Activated T-helper 17 cell treated with anti-CD3 and anti-CD28 coated beads, Interleukin-2, amount 50 U/mL, for 72 hours (primary cell): Measurements from ENCODE around the gene ALK. TPM values are rescaled to one million over a fixed set of nuclear protein-coding genes. Genes with fewer than 3 reads are reported as not detected.

Source experiments
- ATAC-seq: fragments of 150-1000 bp; cut with Tn5 transposase; replicated peaks from 2 replicates; pipeline ENCODE4 v1.10.0; 2021; ENCODE audit warnings: mild to moderate bottlenecking, moderate library complexity
- H3K27ac Mint-ChIP-seq: one replicate; pipeline ENCODE4 v1.8.0; 2022; ENCODE audit warnings: mixed read lengths
- H3K27me3 Mint-ChIP-seq: one replicate; pipeline ENCODE4 v1.8.0; 2022; ENCODE audit warnings: mixed read lengths
- H3K36me3 Mint-ChIP-seq: one replicate; pipeline ENCODE4 v1.8.0; 2022; ENCODE audit warnings: low read depth, mild to moderate bottlenecking, mixed read lengths
- H3K4me1 Mint-ChIP-seq: one replicate; pipeline ENCODE4 v1.8.0; 2022; ENCODE audit warnings: mixed read lengths
- H3K4me3 Mint-ChIP-seq: one replicate; pipeline ENCODE4 v1.8.0; 2022; ENCODE audit warnings: mild to moderate bottlenecking, mixed read lengths
- H3K9me3 Mint-ChIP-seq: one replicate; pipeline ENCODE4 v1.8.0; 2022; ENCODE audit warnings: mixed read lengths
- total RNA-seq, 2 donors: library from RNA; stranded (reverse); gene quantifications; one replicate each; pipeline ENCODE4 v1.2.3, GENCODE V29; 2022

ALK gene
- total RNA-seq, 2 donors from 2014 or later: not detected

- H3K27ac Mint-ChIP-seq: no peak overlapping the region
- ATAC-seq: no peak
- H3K4me1 Mint-ChIP-seq: peaks cover 4% of the 10 kb centered on the region
- H3K9me3 Mint-ChIP-seq: no peaks in the 10 kb centered on the region
- no peaks in the 10 kb centered on the region for H3K36me3 Mint-ChIP-seq
- no peak overlapping the region for H3K4me3 Mint-ChIP-seq
- peaks cover 15% of the 10 kb centered on the region for H3K27me3 Mint-ChIP-seq
Measured at GRCh38 chr2:29524652-29525051, 396.7 kb downstream of the ALK start.

GRCh38 chr2:29522951-29523669 lies 398.3 kb downstream of the ALK start:
- Mint-ChIP-seq H3K27ac (no peak overlapping the region), H3K27me3 (peaks cover 17% of the 10 kb centered on the region), H3K36me3 (no peaks in the 10 kb centered on the region), H3K4me1 (no peaks in the 10 kb centered on the region), H3K9me3 (no peaks in the 10 kb centered on the region), H3K4me3 (no peak overlapping the region)
- no peak for ATAC-seq

GRCh38 chr2:29520001-29520400 lies 401.4 kb downstream of the ALK start:
- Mint-ChIP-seq H3K27ac (no peak overlapping the region), H3K4me1 (no peaks in the 10 kb centered on the region), H3K27me3 (peaks cover 18% of the 10 kb centered on the region), H3K9me3 (peaks cover 1% of the 10 kb centered on the region), H3K36me3 (no peaks in the 10 kb centered on the region), H3K4me3 (no peak overlapping the region)
- ATAC-seq: no peak

- Mint-ChIP-seq H3K9me3 (peaks cover 3% of the 10 kb centered on the region), H3K27me3 (peaks cover 20% of the 10 kb centered on the region), H3K4me1 (no peaks in the 10 kb centered on the region), H3K27ac (no peak overlapping the region), H3K36me3 (no peaks in the 10 kb centered on the region), H3K4me3 (no peak overlapping the region)
- no peak for ATAC-seq
Measured at GRCh38 chr2:29519338-29519925, 402.0 kb downstream of the ALK start.

- Mint-ChIP-seq H3K27me3 (peaks cover 19% of the 10 kb centered on the region), H3K36me3 (no peaks in the 10 kb centered on the region), H3K4me1 (no peaks in the 10 kb centered on the region), H3K4me3 (no peak overlapping the region), H3K27ac (no peak overlapping the region), H3K9me3 (peaks cover 3% of the 10 kb centered on the region)
- ATAC-seq: no peak
Measured at GRCh38 chr2:29518646-29519337, 402.6 kb downstream of the ALK start.

- H3K36me3 Mint-ChIP-seq: no peaks in the 10 kb centered on the region
Measured at GRCh38 chr2:29518010-29518409, 403.4 kb downstream of the ALK start.

GRCh38 chr2:29517413-29517812 lies 404.0 kb downstream of the ALK start:
- peaks cover 19% of the 10 kb centered on the region for H3K27me3 Mint-ChIP-seq
- H3K4me3 Mint-ChIP-seq: no peak overlapping the region
- no peaks in the 10 kb centered on the region for H3K4me1 Mint-ChIP-seq
- H3K36me3 Mint-ChIP-seq: no peaks in the 10 kb centered on the region
- H3K9me3 Mint-ChIP-seq: peaks cover 3% of the 10 kb centered on the region
- H3K27ac Mint-ChIP-seq: no peak overlapping the region
- no peak for ATAC-seq

More at GRCh38 chr2:29518010-29518409, 403.4 kb downstream of the ALK start:
- H3K9me3 Mint-ChIP-seq: peaks cover 3% of the 10 kb centered on the region
- ATAC-seq: no peak
- no peak overlapping the region for H3K4me3 Mint-ChIP-seq
- peaks cover 19% of the 10 kb centered on the region for H3K27me3 Mint-ChIP-seq
- H3K4me1 Mint-ChIP-seq: no peaks in the 10 kb centered on the region
- H3K27ac Mint-ChIP-seq: no peak overlapping the region

- Mint-ChIP-seq H3K9me3 (peaks cover 3% of the 10 kb centered on the region), H3K27ac (no peak overlapping the region), H3K4me3 (no peak overlapping the region), H3K27me3 (peaks cover 19% of the 10 kb centered on the region), H3K4me1 (no peaks in the 10 kb centered on the region), H3K36me3 (no peaks in the 10 kb centered on the region)
- ATAC-seq: no peak
Measured at GRCh38 chr2:29516767-29517166, 404.6 kb downstream of the ALK start.

- Mint-ChIP-seq H3K9me3 (peaks cover 11% of the 10 kb centered on the region), H3K4me1 (no peaks in the 10 kb centered on the region), H3K4me3 (no peak overlapping the region), H3K27me3 (peaks cover 9% of the 10 kb centered on the region), H3K27ac (no peak overlapping the region), H3K36me3 (no peaks in the 10 kb centered on the region)
- no peak for ATAC-seq
Measured at GRCh38 chr2:29509878-29510277, 411.5 kb downstream of the ALK start.

GRCh38 chr2:29509397-29509796 lies 412.0 kb downstream of the ALK start:
- ATAC-seq: no peak
- peaks cover 10% of the 10 kb centered on the region for H3K9me3 Mint-ChIP-seq
- no peak overlapping the region for H3K27ac Mint-ChIP-seq
- peaks cover 9% of the 10 kb centered on the region for H3K27me3 Mint-ChIP-seq
- H3K4me1 Mint-ChIP-seq: no peaks in the 10 kb centered on the region
- no peak overlapping the region for H3K4me3 Mint-ChIP-seq
- no peaks in the 10 kb centered on the region for H3K36me3 Mint-ChIP-seq

GRCh38 chr2:29504746-29505145 lies 416.6 kb downstream of the ALK start:
- no peaks in the 10 kb centered on the region for H3K4me1 Mint-ChIP-seq
- H3K4me3 Mint-ChIP-seq: no peak overlapping the region
- no peak for ATAC-seq
- no peak overlapping the region for H3K27ac Mint-ChIP-seq
- H3K27me3 Mint-ChIP-seq: peaks cover 24% of the 10 kb centered on the region
- no peaks in the 10 kb centered on the region for H3K36me3 Mint-ChIP-seq
- H3K9me3 Mint-ChIP-seq: peaks cover 10% of the 10 kb centered on the region

GRCh38 chr2:29502460-29502911 lies 418.9 kb downstream of the ALK start:
- Mint-ChIP-seq H3K4me3 (no peak overlapping the region), H3K9me3 (peaks cover 10% of the 10 kb centered on the region), H3K4me1 (no peaks in the 10 kb centered on the region), H3K36me3 (no peaks in the 10 kb centered on the region), H3K27ac (no peak overlapping the region), H3K27me3 (peaks cover 25% of the 10 kb centered on the region)
- ATAC-seq: no peak

- H3K36me3 Mint-ChIP-seq: no peaks in the 10 kb centered on the region
- peaks cover 3% of the 10 kb centered on the region for H3K27me3 Mint-ChIP-seq
- no peak for ATAC-seq
Measured at GRCh38 chr2:29497375-29497774, 424.0 kb downstream of the ALK start.

GRCh38 chr2:29496198-29496597 lies 425.2 kb downstream of the ALK start:
- H3K4me1 Mint-ChIP-seq: no peaks in the 10 kb centered on the region
- ATAC-seq: no peak
- no peaks in the 10 kb centered on the region for H3K9me3 Mint-ChIP-seq
- H3K27me3 Mint-ChIP-seq: peaks cover 3% of the 10 kb centered on the region
- H3K36me3 Mint-ChIP-seq: no peaks in the 10 kb centered on the region
- no peak overlapping the region for H3K27ac Mint-ChIP-seq
- no peak overlapping the region for H3K4me3 Mint-ChIP-seq

More at GRCh38 chr2:29497375-29497774, 424.0 kb downstream of the ALK start:
- no peaks in the 10 kb centered on the region for H3K4me1 Mint-ChIP-seq
- H3K9me3 Mint-ChIP-seq: no peaks in the 10 kb centered on the region
- H3K27ac Mint-ChIP-seq: no peak overlapping the region
- H3K4me3 Mint-ChIP-seq: no peak overlapping the region

GRCh38 chr2:29495536-29496060 lies 425.8 kb downstream of the ALK start:
- peak; percentile 60 for ATAC-seq
- H3K9me3 Mint-ChIP-seq: no peaks in the 10 kb centered on the region
- no peaks in the 10 kb centered on the region for H3K4me1 Mint-ChIP-seq
- no peak overlapping the region for H3K27ac Mint-ChIP-seq
- H3K4me3 Mint-ChIP-seq: no peak overlapping the region
- peaks cover 3% of the 10 kb centered on the region for H3K27me3 Mint-ChIP-seq
- H3K36me3 Mint-ChIP-seq: no peaks in the 10 kb centered on the region
